Measurements from ENCODE around the gene BCAS3.

Gene BCAS3

GRCh38 chr17:60647705-60648104, 29.9 kb upstream of the BCAS3 start:
- POLR2A ChIA-PET (ENCODE audit: low non-redundant PET): no interaction called here
- CTCF ChIA-PET: interaction anchor here (0.6 kb wide), 1 partner anchor 836 kb away, joined by 3 read pairs; no protein-coding TSS in a partner anchor
- H3K27ac ChIP-seq: no peak overlapping the region
- no peak for DNase-seq (ENCODE audit: low spot score)
- no peak for TF ChIP-seq CTCF (conservative IDR thresholded peaks at IDR 0.05; ENCODE audit: low read depth)

- DNase-seq (ENCODE audit: low spot score): no peak
- POLR2A ChIA-PET (ENCODE audit: low non-redundant PET): no interaction called here
Measured at GRCh38 chr17:60652454-60653247, 25.0 kb upstream of the BCAS3 start.

GRCh38 chr17:60653569-60653968, 24.1 kb upstream of the BCAS3 start:
- POLR2A ChIA-PET (ENCODE audit: low non-redundant PET): no interaction called here
- no peak for DNase-seq (ENCODE audit: low spot score)
- CTCF ChIA-PET: no interaction called here
- H3K27ac ChIP-seq: no peak overlapping the region
- no peak for TF ChIP-seq CTCF (conservative IDR thresholded peaks at IDR 0.05; ENCODE audit: low read depth)

More at GRCh38 chr17:60652454-60653247, 25.0 kb upstream of the BCAS3 start:
- no peak for TF ChIP-seq CTCF (conservative IDR thresholded peaks at IDR 0.05; ENCODE audit: low read depth)
- H3K27ac ChIP-seq: no peak overlapping the region
- CTCF ChIA-PET: interaction anchor here (0.6 kb wide), 1 partner anchor 14 kb away, joined by 3 read pairs; no protein-coding TSS in a partner anchor

GRCh38 chr17:60656499-60656898, 21.2 kb upstream of the BCAS3 start:
- H3K27ac ChIP-seq: no peak overlapping the region
- no peak for DNase-seq (ENCODE audit: low spot score)
- CTCF ChIA-PET: no interaction called here
- TF ChIP-seq CTCF (conservative IDR thresholded peaks at IDR 0.05; ENCODE audit: low read depth): no peak
- POLR2A ChIA-PET (ENCODE audit: low non-redundant PET): no interaction called here

- CTCF ChIA-PET: interaction anchor here (0.6 kb wide), 1 partner anchor 342 kb away, joined by 3 read pairs; no protein-coding TSS in a partner anchor
- POLR2A ChIA-PET (ENCODE audit: low non-redundant PET): no interaction called here
Measured at GRCh38 chr17:60659156-60659555, 18.5 kb upstream of the BCAS3 start.

GRCh38 chr17:60661489-60661888, 16.2 kb upstream of the BCAS3 start:
- ChIA-PET POLR2A (ENCODE audit: low non-redundant PET) (no interaction called here), CTCF (no interaction called here)
- H3K27ac ChIP-seq: no peak overlapping the region
- no peak for TF ChIP-seq CTCF (conservative IDR thresholded peaks at IDR 0.05; ENCODE audit: low read depth)
- DNase-seq (ENCODE audit: low spot score): no peak

More at GRCh38 chr17:60659156-60659555, 18.5 kb upstream of the BCAS3 start:
- DNase-seq (ENCODE audit: low spot score): no peak
- H3K27ac ChIP-seq: no peak overlapping the region
- no peak for TF ChIP-seq CTCF (conservative IDR thresholded peaks at IDR 0.05; ENCODE audit: low read depth)

Measured in RWPE1 (cell line).